HG03280 (cell line): ENCODE results near the gene SYCE1L.
"Not testable (repeated sequence)": the region's sequence is repeated elsewhere in the genome, so short reads cannot be mapped to it uniquely, and the experiment has no call there.

Experiments used
- ATAC-seq: cut with Tn5 transposase; IDR thresholded peaks from one replicate; pipeline ENCODE4 v1.9.1; 2021; ENCODE audit warnings: mild to moderate bottlenecking, moderate library complexity; ENCODE audit not compliant: unreplicated experiment

SYCE1L gene, protein sequence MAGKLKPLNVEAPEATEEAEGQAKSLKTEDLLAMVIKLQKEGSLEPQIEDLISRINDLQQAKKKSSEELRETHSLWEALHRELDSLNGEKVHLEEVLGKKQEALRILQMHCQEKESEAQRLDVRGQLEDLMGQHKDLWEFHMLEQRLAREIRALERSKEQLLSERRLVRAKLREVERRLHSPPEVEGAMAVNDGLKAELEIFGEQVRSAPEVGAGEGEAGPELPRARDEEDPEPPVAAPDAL

DNA sequence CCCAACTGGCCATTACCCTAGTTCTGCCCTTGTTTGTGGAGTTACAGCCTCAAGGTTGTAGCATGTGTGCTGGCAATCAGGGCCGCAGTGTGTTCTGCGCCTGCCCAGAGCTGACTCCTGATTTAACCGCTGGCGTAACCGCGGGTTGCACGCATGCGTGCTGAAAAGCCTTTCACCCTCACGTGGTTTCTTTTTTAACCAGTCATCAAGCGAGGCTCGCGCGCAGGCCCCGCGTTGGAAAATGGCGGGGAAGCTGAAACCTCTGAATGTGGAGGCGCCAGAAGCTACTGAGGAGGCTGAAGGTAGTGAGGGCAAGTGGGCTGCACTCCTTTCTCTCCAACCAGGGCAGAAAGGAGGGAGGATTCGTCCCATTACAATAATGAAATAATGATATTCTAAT, at the start of gene SYCE1L:
Gene SYCE1L (plus strand): TSS at position 198 of the 400 bp plus-strand sequence. CDS start 44 bp downstream, at position 242.
- no peak for ATAC-seq

DNA sequence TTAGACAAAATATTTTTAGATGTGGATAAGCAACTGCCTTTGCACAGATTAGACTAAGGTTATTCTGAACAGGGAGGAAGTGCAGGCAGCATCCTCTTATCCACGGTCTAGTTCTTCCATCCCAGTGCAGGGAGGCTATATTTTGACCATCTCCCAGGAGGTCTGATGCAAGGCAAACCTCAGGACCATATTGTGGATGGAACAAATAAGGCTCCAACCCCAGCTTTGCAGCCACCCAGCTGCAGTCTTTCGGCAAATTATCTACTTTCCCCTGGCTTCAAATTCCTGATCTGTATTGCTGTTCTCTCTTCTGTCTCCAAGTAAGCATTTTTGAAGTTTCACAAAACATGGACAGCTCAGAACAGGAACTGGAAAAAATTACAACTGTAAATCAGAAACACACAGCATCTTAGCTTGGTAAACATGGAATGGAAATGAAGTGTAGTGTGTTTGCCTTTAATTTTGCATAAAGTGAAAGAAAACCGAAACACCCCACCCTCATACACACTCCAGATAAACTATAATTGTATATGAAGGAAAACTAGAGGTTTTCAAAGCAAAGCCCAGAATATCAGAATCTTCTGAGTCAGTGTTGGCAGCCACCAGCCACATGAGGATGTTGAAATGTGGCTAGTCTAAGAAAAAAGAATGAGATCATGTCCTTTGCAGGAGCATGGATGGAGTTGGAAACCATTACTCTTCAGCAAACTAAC, 41.7 kb upstream of the SYCE1L start:
- no peak for ATAC-seq

DNA sequence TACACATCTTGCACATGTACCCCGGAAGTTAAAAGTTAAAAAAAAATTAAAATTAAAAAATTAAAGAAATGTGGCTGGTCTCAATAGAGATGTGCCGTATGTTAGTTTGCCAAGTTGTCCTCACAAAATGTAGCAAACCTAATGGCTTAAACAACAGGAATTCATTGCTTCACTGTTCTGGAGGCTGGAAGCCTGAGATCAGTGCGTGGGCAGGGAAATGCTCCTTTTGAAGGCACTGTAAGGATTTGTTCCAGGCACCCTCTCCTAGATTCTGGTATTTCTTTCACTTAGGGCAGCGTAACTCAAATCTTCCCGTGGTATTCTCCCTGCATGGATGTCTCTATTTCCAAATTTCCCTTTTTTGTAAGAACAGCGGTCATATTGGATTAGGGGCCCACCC, 40.9 kb upstream of the SYCE1L start:
- no peak for ATAC-seq

DNA sequence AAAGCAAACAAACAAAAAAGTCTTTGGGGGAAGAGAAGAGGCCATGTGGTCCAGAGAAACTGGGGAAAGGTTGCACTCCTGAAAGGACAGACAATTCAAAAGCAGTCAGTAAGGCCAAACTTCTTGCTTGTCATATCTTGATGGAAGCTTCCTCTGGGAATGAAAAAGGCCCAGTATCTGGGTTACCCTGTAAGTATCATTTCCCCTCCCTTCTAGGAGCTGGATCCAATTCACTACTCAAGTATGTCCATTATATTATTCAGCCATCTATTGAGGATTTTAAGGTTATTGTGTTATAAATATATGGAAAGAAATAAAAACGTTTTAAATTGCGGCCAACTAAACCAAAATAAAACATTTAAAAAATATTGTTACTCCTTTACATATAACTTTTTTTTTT, 34.2 kb upstream of the SYCE1L start:
- no peak for ATAC-seq

DNA sequence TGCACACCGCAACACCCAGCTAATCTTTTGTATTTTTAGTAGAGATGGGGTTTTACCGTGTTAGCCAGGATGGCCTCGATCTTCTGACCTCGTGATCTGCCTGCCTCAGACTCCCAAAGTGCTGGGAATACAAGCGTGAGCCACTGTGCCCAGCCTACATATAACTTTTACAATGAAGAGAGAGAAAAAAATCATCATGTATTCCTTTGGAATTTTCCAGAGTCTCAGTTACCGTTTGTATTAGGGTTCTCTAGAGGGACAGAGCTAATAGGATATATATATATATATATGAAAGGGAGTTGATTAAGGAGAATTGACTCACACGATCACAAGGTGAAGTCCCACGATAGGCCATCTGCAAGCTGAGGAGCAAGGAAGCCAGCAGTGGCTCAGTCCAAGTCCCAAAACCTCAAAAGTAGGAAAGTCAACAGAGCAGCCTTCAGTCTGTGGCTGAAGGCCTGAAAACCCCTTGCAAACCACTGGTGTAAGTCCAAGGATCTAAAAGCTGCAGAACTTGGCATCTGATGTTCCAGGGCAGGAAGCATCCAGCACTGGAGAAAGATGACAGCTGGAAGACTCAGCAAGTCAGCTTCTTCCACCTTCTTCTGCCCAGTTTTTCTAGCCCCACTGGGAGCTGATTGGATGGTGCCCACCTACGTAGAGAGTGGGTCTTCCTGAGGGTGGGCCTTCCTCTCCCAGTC, 33.5 kb upstream of the SYCE1L start:
- ATAC-seq, result not testable (repeated sequence)

DNA sequence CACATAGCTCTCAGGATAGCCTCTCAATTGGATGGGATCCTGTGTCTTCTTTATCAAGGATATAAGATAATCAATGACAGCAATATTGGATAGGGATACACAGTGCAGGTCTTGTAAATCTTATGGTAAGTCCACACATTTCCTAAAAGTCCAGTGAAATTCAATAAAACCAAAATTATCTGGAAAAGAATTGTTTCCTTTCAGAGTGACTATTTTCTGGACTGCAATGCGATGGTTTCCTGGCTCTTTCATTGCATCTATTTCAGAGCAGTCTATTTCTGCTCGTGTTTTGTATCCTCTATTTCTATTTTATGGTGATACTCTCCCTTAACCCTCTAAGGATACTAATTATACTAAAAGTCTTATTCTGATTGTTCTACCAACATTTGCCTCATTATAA, 32.5 kb upstream of the SYCE1L start:
- ATAC-seq, result no peak

DNA sequence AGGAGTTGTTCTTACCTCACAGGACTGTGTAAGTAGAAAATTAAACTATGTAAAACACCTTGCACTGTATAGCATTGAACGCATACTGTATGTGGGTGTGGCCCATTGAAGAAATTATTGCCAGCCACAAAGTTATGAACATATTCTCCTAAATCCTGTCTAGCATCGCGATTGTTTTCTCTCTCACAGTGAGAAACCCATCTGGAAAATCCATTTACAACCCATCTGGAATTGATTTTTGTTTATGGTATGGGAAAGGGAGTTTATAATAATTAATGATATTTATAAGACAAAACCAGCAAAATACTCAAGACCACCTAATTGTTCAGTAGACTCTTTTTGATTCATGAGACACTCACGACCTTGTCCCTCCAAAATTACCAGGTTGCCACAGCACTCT, 30.3 kb upstream of the SYCE1L start:
- no peak for ATAC-seq

DNA sequence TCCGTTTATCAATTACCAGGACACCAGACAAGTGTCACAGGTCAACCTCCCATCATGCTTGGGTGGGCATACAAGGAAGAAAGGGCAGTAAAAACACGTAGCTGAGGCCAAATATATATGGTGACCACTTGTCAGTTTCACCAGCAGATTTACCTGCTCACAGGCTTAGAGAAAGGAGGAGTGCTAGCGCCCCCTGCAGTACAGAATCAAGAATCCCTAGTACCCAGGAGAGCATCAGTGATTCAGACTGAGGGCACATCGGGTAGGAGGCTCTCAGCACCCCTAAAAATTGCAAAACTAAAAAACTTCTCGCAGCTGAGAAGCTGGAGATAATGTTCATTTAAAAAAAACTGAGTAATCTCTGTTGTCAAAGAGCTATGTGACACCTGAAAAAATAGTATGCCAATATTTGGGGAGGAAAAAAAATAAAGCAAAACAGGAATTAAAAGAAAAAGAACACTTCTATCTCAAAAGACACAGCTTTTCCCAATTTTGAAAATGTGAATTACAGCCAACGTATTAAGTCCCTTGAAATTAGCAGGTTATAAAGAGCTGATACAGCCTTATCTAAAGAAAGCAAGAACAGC, 29.5 kb upstream of the SYCE1L start:
- peak; percentile 86 for ATAC-seq

DNA sequence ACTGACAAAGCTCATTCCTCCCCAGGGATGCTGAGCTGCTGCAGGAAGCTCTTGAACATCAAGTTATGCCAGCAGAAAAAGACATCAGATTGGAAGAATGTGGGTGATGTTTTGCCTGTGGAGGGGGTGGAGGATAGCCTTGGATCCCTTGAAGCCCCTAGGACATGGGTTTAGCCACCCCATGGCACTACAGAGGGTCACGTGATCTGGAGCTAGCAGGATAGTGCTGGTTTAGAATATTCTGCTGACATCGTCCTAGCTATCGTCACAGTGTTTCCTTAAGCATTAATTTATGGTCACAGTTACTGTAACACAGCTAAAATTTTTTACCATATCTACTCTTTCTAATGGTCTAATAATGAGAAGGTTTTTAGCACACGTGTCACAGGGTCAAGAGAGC, 28.4 kb upstream of the SYCE1L start:
- ATAC-seq, result no peak

DNA sequence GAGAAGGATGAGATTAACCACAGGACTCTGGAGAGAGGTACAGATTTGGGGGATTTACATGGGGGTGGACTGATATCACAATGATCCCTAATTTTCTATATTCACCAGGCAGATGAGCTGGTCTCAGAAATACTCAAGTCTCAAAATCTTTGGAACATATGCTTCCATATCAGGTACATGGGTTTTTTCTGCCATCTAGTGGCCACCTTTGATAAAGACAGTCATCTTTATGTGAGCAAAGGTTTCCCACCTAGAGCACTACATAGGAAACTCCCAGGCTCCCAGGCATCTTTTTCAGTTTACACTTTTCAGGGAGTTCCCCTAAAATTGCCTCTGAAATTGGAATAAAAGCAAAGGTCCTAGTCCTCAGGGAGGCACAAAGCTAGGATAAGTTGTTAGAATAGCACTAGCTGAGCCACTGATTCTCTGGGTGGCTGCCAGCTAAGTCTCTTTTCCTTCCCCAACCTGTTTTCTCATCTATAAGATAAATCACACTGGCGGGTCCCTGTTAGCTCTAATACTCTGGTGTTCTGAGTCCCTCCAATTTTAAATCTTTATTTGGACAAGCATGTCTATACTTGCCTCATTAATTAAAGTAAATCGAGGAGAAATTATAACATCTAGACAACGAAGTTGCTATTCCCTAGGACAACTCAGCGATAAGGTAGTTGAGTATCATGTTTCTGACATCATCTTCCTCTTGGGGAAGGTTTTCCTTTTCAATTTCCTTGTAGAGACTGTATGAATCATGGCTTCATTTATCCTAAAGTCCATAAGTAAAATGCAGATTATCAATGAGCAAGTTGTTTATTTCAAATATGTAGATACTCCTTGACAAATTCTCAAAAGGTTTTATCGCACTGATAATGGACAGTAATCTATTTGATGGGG, 27.2 kb upstream of the SYCE1L start:
- ATAC-seq, result peak; percentile 74

DNA sequence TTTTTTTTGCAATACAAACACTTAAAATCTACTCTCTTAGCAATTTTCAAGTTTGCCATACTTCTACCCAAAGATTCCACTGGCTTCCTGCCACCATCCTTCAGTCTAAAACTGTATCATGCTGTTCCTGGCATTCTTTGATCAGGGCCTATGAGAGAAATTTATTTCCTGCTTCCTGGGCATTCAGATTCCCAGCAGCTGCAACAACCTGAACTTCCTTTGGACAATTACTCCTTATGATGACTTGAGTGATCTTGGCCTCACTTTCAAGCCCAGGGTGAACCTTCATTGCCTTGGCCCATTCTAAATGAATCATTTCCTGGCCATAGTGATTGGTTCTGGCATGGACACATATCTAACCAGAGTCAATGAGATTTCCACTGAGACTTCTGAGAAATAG, 26.3 kb upstream of the SYCE1L start:
- ATAC-seq, result no peak

DNA sequence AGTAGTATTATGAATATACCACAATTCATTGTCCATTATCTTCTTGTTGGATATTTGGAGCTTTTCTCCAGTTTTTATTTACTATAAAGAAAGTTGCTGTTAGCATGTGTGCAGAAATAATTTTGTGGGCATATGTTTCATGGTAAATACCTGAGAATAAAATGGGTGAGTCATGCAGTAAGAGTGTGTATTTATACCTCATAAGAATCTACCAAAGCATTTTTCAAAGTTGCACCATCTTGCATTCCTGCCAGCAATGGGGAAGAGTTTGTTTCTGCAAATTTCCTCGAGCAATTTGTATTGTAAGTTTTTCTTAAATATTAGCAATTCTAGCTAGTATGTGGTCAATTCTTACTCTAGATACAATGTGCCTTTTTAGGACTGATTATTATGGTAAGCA, 16.1 kb upstream of the SYCE1L start:
- ATAC-seq, result no peak

DNA sequence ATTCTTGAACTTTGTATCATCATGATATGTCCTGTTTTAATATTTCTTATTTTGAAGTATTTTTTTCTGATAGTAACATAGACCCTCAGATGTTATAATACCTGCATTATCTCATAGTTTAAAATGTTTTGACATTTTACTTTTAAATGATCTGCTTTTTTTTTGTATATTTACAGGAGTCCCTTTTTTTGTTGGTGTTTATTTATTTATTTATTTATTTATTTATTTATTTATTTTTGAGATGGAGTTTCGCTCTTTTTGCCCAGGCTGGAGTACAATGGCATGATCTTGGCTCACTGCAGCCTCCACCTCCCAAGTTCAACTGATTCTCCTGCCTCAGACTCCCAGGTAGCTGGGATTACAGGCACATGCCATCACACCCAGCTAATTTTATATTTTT, 12.9 kb upstream of the SYCE1L start:
- ATAC-seq, result not testable (repeated sequence)

DNA sequence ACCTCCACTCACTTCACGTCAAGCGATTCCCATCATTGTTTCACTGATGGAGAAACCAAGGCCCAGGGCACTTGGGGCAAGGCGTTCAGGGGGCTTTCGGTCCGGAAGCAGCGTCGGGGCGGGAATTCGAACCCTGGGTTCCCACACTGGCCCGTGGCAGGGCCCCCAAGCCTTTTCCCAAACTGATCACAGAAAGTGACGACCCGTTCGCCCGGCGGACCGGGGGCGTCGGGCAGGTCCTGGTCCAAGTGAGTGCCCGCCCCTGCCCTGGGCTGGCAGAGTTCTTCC, 9.1 kb upstream of the SYCE1L start:
- ATAC-seq, result no peak

DNA sequence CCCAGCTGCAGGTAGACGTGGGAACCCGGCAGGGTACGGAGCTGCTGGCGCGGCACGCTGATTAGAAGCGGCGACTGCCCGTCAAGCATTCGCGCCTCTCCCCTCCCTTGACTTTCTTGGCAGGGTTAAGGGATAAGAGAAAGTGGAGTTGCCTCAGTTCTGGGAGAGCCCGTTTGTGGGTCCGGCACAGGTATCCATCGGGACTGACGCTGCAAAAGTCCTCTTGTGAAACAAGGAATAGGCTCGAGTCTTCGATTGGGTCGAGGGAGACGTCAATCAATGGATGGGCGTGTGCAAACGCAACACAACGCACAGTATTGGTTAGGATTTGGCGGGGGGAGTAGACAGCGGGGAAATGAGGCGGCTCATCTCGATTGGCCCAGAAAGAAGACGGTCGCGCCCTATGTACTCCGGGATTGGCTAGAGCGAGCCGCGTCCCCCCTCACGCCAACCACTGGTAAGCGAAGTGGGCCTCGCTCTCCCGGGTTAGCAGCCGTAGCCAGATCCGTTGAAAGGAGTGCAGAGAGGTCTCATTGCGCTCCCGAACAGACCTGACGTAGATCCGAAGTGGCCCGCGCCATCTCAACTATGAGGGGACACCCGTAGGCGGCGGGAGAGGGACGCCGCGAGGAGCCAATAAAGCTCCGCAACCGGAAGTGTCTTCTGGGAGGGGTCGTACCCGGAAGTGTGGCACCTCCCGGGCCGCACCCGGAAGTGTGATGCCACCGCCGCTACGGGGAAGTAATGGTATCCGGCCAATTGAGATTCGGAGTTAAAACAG, 8.5 kb upstream of the SYCE1L start, which contains the start of gene MON1B:
Gene MON1B (plus strand): TSS at position 713 of the 781 bp plus-strand sequence. CDS start 296 bp downstream, outside the sequence.
- peak; percentile 97 for ATAC-seq

DNA sequence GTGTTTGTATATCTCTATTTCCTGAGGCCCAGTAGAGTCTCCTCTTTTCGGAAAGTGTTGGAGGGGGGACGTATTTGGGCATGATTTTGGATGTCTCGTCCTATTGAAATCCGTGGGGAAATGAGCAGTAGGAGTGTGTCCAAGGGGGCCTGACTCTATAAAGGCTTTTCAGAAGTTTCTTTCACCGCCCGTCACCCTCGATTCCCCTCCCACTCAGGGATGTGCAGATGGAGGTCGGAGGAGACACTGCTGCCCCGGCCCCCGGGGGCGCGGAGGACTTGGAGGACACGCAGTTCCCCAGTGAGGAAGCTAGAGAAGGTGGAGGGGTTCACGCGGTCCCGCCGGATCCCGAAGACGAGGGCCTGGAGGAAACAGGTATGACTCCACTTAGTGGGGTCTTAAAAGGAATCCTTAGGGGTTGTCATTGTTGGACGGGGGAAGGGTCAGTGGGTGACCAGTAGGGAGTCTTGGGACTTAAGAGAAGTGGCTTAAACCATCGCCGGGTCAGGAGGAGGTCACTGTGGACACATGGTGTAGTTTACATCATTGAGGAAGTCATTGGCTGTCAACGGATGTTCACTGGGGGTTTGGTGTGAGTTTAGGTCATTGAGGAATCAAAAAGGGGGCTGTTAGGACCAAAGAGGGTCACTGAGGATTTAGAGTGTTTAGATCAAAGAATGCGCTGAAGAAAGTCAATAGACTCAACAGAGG, 7.8 kb upstream of the SYCE1L start:
- no peak for ATAC-seq

DNA sequence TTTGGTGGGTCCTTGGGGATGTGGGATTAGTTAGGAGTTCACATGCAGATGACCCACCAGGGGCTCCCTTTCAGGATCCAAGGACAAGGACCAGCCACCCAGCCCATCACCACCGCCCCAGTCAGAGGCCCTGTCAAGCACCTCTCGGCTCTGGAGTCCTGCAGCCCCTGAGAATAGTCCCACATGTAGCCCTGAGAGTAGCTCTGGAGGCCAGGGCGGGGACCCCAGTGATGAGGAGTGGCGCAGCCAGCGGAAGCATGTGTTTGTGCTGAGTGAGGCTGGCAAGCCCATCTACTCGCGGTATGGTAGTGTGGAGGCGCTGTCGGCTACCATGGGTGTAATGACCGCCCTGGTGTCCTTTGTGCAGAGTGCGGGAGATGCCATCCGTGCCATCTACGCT, 5.8 kb upstream of the SYCE1L start:
- no peak for ATAC-seq

DNA sequence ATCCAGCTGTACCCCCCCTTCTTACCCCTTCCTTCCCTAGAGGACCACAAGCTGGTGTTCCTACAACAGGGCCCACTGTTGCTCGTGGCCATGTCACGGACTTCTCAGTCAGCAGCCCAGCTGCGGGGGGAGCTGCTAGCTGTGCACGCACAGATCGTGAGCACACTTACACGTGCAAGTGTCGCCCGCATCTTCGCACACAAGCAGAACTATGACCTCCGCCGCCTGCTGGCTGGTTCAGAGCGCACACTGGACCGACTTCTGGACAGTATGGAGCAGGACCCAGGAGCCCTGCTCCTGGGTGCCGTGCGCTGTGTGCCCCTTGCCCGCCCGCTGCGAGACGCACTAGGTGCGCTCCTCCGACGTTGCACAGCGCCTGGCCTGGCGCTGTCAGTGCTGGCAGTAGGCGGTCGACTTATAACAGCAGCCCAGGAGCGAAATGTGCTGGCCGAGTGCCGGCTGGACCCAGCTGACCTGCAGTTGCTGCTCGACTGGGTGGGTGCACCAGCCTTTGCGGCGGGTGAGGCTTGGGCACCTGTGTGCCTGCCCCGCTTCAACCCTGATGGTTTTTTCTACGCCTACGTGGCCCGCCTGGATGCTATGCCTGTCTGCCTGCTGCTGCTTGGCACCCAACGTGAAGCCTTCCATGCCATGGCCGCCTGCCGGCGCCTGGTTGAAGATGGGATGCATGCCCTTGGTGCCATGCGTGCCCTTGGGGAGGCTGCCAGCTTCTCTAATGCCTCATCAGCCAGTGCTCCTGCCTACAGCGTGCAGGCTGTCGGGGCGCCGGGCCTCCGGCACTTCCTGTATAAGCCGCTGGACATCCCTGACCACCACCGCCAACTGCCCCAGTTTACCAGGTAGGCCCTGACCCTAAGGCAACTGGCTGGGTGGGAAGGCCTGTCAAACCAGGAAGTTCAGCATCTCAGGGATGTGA, 4.6 kb upstream of the SYCE1L start:
- no peak for ATAC-seq
